D341Med (cell line): Measurements from ENCODE around the gene DGAT2L6.
A peak's percentile ranks its signal among the peaks of the same experiment; 100 is the strongest.
"Not testable (repeated sequence)": the region's sequence is repeated elsewhere in the genome, so short reads cannot be mapped to it uniquely, and the experiment has no call there.

ENCODE experiments used
- DNase-seq: peaks from one replicate; pipeline ENCODE4 v3.0.0; 2012; ENCODE audit warnings: low spot score

DGAT2L6 gene

DNA sequence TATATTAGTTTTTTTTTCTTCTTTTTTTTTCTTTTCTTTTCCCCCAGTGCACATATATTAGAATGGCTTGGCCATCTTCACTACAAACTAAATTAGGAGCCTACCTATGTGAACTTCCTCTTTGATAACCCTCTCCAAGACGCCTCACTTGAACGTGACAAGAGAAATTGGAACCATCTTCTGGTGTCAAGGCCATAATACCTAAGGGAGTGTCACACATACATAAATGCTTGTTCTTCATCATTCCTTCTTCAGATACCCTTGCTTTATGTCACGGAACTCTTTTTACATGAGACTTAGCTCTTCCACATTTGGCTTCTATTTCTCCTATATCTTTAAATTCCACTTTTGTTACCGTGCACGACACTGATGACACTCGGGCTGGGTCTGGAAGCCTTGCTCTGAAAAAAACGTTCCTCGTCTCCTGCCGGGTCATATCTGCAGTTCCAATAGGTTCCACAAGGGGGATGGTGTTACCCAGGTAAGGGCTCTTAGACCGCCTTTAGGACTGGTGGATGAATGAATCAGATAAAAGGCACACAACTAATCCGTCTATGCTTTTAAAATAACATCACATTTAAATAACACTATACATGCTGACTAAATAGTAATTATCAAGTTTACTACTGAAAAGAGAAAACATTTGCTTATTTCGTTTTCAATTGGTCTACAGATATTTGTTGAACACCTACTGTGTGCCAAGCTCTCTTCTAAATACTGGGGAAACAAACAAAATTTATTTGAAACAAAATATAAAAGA, 19.9 kb downstream of the DGAT2L6 start:
- DNase-seq, result peak; percentile 65

DNA sequence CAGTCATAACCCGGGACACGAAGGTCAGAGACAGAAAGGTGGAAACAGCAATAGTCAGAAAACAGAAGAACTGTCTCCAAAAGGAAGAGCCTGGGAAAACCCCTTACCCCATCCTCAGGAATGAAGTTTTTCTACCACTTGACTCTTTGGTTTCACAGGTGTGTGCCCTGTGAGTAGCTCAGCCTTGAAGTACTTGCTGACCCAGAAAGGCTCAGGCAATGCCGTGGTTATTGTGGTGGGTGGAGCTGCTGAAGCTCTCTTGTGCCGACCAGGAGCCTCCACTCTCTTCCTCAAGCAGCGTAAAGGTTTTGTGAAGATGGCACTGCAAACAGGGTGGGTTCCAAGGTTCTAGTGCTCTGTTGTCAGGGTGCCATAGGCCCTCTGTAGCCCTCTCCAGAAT, 24.4 kb downstream of the DGAT2L6 start:
- no peak for DNase-seq

DNA sequence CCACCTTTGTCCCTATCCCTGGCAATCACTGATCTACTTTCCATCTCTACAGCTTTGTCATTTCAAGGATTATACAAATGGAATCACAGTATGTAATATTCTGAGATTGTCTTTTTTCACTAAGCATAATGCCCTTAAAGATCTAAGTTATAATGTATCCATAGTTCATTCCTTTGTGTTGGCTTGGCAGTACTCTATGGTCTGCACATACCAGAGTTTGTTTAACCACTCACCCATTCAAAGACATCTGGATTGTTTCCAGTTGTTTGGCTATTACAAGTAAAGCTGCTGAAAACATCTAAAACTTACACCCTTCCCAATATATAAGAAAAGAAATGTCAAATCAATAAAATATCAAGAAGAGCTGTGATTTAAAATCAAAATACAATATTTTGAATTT, 31.2 kb downstream of the DGAT2L6 start:
- no peak for DNase-seq

DNA sequence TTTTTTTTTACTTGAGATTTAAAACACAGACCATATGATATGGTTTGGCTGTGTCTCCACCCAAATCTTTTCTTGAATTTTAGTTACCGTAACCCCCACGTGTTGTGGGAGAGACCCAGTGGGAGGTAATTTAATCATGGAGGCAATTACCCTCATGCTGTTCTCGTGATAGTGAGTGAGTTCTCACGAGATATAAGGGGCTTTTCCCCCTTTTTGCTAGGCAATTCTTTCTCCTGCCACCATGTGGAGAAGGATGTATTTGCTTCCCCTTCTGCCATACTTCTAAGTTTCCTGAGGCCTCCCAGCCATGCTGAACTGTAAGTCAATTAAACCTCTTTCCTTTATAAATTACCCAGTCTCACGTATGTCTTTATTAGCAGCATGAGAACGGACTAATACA, 32.3 kb downstream of the DGAT2L6 start:
- not testable (repeated sequence) for DNase-seq

DNA sequence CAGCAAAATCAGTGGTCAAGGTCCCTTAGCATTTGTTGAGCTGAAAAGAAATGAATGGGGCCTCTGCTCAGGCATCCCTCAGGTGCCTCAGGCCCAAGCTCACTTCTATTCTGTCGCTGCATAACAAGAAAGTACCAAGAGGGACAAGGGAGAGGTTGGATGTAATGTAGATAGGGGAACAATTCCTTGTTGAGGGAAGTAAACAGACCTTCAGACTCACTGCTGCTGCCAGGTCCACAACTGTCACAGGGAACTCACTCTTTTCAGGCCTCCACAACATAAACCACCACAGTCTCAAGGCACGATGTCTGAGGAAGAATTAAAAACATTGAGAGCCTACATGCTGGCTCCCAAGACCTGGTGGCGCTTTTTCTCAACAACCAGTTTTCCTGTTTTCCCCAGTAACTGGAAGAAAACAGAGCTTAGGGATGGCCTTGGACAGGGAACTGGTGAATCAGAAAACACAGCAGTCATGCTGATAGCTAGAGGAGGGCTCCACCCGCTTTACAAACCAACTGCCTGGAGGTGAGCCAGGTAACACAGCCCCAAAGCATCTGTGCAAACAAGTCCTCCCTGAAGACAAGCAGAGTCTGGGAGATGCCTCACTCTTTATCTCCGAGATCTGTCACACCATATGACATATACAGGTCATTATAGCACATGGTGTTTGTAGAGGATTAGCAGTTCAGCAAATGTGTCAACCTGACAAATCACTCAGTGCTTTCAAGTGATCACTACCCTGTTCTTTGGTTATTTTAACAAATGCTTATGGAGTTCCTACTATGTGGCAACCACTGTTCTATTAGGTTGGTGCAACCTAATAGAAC, 42.9 kb downstream of the DGAT2L6 start:
- DNase-seq, result no peak

DNA sequence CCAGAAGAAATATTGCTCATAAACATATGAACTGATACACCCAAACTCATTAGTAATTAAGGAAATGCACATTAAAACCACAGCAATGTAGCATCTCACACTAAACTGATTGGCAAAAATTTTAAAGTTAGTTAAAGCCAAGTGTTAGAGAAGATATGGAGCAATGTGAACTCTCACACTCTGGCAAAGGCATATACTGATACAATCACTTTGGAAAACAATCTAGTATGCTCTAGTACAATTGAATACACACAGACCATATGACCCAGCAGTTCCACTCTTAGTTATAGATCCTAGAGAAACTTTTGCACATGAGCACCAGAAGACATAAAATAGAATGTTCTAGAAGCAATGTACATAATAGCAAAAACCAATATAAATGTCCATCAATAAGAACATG, 48.8 kb downstream of the DGAT2L6 start:
- DNase-seq, result no peak

DNA sequence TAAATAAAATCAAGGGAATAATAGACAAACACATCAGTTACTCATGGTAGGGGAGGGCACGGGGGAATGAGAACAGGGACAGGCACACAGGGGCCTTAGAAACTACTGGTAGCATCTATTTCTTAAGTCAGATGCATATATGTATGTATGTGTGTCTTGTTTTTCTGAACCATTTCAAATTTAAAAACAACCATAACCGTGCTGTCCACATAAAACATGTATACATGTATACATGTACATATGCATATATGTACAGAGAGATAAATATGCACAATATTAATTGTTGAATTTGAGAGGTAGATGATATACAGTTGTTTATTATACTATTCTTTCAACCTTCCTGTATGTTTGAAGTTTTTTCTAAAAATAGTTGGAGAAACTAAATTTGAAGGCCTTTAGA, 49.4 kb downstream of the DGAT2L6 start:
- DNase-seq, result no peak

DNA sequence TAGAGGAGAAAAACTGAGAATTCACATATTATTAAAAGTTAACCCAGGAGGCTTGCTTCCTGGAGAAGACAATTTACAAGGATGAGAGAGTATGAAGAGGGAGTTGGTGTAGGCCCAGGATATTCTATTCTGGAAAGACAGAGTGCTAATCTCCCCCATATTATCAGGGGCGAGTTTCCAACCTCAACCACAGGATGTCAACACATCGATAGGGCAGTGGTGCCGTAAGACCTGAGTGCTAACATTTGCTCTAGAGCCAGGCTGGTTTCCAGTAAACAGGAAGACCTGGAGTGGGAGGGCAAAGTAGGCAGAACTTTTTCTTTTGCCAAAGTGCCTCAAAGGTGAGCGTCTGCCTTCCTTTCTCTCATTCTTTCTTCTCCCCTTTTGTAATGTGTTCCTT, 54.4 kb downstream of the DGAT2L6 start:
- DNase-seq, result no peak

DNA sequence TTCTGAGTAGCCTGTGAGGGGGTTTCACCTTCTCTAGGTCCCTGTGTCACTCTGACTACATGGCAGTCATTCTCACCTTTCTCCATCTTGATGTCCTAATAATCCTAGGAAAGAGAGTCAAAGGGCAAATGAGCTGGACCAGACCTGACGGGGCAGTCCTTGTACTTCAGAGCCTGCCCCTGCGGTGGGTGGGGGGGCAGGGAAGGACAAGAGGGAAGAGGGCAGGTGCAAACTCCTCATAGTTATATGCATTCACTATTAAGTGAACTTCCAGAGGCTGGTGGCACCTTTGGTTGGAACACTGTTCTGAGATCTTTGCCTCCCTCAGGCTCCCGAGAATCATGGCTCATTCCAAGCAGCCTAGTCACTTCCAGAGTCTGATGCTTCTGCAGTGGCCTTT, 57.1 kb downstream of the DGAT2L6 start, which contains the start of gene AWAT1:
AWAT1 (plus strand) TSS at position 301 of the 400 bp plus-strand sequence; CDS start at position 342, 41 bp downstream.
- no peak for DNase-seq

DNA sequence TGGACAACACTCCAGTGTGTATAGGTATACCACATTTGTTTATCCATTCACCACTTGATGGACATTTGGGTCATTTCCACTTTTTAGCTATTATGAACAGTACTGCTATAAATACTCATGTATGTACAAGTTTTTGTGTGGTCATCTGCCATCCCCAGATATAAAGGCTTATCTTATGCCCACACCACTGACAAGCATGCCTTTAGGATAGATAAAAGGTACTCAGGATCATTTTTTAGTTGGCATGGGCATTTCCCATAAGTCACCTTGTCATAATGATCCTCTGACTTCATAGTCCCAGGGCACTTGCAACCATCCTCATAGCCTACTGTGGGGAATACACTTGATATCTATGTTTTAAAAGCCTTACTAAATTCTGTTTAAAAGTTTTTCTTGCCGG, 63.5 kb downstream of the DGAT2L6 start:
- no peak for DNase-seq

DNA sequence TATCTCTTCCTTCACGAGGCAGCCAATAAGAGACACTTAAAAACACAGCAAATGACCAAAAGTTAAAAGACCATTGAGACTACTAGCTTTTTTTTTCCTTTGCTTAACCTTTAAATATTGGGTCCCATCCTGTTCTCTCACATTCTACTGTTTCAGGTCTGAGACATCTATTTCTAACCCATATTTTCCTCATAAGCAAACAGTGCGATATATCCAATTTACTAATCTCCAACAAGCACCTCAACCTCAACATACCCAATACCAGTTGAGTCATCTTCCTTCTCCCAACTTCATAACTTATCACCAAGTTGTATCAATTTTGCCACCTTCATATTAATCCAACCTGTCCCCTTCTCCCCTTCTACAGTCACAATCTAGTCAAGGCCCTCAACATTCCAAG, 64.2 kb downstream of the DGAT2L6 start:
- DNase-seq, result no peak

DNA sequence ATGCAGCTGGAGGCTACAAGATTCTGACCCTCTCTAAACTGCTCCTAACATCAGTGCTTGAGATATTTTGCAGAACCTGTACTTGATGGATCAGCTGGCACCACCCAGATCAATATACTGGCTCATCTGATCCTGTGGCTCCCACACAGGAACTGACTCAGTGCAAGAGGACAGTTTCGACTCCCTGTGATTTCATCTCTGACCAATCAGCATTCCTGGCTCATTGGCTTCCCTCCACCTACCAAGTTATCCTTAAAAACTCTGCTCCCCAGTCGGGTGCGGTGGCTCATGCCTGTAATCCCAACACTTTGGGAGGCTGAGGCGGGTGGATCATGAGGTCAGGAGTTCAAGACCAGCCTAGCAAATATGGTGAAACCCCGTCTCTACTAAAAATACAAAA, 66.3 kb downstream of the DGAT2L6 start:
- DNase-seq, result not testable (repeated sequence)

DNA sequence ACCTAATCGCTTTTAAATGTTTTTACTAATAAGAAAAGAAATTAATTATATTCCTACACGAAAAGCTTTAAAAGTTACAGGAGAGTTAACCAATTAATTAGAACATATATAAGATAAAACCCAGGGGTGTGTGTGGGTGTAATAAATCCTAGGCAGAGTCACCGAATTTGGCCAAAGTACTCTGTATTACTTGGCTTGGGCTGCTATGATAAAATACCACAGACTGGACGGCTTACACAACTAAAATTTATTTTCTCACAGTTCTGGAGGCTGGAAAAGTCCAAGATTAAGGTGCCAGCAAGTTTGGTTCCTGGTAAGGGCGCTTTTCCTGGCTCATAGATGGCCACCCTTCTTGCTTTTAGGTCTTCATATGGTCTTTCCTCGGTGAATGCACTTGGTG, 67.6 kb downstream of the DGAT2L6 start:
- no peak for DNase-seq

DNA sequence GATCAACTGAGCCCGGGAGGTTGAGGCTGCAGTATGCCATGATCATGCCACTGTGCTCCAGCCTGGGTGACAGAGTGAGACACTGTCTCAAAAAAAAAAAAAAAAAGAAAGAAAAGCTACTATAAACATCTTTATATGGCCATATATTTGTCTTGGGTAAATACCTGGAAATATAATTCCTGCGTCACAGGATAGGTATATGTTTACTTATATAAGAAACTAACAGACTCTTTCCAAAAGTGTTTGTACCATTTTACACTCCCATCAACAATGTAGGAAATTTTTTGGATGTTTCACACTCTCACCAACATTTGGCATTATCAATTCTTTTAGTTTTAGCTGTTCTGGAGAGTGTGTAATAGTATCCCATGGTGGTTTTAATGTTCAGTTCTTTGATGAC, 70.0 kb downstream of the DGAT2L6 start:
- no peak for DNase-seq

DNA sequence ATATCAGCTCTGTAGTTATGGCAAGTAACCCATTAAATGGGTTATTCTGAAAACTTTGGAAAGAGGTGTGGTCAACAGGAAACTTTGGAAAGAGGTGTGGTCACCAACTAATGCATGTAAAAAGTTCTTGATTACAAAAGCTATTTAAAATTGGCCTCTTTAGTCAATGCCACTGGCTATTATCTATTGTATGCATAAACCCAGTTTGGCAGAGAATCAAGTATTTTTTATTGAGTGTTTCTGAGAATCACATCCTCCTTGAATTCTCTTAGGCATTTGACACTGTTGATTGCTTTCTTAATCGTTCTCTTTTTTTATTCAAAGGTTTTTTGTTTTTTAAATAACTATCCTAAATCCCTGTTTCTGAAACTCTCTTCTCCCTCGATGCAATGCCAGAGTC, 75.2 kb downstream of the DGAT2L6 start:
- no peak for DNase-seq

DNA sequence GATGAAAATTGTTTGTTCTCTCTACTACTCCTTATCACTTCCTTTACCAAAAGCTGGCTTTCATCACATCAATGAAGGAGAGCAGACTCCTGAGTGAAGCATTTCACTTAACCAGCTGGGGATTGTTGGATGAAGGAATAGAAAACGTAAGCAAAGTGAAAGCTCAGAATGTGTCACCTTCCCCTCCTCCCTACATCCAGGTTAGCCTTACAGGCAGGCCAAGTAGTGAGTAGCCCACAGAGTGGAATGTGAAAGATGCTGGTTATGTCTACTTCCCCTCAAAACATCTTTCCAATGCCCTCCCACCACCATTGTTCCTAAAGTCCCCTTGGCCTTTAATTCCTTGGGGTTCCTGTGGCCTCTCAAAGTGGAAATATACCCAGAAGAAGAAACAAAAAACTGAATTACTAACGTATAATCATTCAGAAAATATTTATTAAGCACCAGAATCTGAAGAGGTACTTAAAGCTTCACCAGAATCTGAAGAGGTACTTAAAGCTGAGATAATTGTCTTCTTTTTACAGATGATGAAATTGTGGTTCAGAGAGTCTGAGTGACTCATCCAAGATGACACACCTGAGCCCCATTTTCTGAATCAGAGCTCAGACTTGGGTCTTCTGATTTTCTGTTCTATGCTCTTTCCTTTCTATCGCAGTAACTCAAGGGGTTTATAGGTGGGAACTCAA, 76.2 kb downstream of the DGAT2L6 start:
- DNase-seq, result no peak

DNA sequence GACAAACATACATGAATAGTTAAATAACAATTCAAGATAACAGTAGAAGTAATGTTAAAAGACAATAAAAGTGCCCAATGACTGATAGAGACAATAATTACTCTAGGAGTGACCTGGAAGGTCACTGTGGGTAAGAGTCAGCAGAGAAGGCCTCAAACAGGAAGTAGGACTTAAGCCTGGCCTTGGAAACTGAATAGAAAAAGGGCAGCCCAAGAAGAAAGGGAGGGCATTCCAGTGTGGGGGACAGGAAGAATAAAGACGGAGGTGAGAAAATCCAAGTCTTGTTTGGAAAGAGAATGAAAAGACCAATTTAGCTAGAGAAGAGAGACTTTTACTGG, 76.7 kb downstream of the DGAT2L6 start:
- no peak for DNase-seq

DNA sequence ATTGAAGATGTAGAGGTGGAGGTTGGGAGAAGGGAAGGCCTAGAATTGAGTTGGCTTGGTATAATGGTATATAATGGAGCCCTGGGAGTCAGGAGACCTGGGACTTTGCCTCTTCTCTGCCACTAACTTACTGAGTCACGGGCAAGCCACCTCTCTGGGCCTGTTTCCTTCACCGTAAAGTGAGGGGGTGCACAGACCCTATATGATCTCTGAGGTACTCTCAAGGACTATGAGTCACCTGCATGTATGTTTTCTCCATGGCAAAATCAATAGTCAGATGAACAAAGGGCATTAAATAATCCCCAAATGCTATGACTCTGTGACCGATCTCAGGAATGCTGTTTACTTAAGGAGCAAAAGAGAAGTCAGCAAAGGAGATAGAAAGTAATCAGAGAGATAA, 77.6 kb downstream of the DGAT2L6 start:
- DNase-seq, result no peak
